ENCODE data around the gene GBP2.
A peak's percentile ranks its signal among the peaks of the same experiment; 100 is the strongest.
"Not testable (repeated sequence)": the region's sequence is repeated elsewhere in the genome, so short reads cannot be mapped to it uniquely, and the experiment has no call there.

Gene GBP2, protein sequence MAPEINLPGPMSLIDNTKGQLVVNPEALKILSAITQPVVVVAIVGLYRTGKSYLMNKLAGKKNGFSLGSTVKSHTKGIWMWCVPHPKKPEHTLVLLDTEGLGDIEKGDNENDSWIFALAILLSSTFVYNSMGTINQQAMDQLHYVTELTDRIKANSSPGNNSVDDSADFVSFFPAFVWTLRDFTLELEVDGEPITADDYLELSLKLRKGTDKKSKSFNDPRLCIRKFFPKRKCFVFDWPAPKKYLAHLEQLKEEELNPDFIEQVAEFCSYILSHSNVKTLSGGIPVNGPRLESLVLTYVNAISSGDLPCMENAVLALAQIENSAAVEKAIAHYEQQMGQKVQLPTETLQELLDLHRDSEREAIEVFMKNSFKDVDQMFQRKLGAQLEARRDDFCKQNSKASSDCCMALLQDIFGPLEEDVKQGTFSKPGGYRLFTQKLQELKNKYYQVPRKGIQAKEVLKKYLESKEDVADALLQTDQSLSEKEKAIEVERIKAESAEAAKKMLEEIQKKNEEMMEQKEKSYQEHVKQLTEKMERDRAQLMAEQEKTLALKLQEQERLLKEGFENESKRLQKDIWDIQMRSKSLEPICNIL

DNA sequence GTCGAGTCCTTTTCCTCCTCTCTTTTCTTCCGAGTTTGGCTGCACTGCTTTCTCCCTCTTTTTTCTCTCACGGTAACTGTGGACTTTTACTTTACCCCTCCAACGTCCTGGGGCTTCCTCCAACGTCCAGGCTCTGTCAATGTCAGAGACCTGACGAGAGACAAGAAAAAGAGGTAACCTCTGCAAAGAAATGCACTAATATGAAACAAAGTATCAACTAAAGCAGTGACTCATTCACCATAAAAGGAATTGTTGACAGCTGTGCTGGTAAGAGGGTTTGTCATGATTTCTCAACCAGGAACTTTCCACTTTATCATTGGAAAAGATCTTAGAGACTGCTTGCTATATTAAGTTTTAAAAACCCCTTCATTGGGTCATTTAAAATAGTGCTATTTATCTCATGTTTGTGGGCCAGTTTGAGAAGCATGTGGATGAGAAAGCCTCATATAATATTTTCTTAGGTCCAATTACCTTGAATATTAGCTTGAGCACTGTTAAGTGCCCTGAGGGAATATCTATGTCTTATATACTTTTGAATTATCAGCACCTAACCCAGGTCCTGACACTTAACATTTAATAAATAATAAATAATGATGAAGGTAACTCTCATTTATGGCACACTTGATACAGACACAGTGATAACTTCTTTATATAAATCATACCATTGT, at the start of gene GBP2:
Gene GBP2, minus strand, starts transcription at position 202 of the 668 bp plus-strand sequence. CDS start 4,148 bp downstream, outside the sequence.
- peak; percentile 43 for DNase-seq

DNA sequence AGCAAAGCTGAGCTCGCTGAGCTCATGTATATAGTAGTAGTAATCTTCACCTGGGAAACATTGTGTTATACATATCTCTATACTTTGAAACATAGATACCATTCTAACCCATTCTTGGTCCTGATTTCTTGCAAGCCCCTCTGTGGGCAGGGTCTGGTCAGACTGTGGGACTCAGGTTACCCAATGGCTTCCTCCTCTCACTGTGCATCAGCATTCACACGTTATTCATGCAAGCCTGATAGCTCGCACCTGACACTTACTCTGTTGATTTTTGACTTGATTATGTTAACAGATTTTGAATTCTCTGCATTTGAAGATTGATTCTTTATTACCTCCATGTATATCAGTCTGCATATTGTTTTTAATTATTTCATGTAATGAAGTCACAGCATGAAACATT, 48.6 kb upstream of the GBP2 start:
- DNase-seq: no peak

DNA sequence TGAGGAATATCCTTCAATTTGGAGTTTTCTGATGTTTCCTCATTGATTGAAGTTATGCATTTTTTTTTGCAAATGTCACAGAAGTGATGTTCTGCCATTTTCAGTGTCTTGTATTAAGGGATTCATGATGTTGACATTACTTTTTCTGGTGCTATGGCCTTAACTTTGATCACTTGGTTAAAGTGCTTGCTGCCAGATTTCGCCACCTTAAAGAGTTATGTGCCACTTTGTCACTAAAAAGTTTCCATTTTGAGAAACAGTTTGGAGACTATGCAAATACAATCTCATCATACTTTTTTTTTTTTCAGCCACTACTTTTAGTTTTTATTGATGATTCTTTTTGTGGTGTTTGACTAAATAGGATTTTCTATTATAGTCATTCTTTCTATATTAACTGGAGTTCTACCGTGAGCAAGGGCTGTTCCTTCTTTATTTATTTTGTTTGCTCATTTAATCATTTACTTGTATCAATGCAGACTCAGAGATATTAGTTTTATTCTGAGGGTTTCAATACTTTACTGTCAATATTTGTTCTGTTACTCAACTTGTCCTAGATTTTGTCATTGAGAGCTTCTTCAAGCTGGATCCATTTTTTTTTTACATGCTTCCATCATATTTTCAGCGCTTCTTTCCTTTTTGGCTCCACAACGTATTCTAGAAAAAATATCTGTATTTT, 46.7 kb upstream of the GBP2 start:
- no peak for DNase-seq

DNA sequence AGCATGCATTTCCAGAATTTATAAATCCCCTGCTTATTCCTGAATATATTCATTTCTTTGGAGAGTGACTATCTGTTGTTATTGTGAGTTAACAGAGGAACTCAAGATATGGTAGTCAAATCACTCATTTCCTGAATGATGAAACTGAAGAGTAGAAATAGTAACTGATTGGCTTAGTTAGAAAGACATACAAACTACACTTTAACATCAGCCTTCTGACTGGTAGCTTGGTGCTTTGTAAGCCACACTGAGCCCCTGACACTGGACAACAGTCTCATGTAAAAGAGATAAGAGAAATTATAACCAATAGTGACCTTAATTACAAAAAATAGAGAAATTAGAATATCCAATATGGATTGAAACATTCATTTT, 45.1 kb upstream of the GBP2 start:
- DNase-seq: no peak

DNA sequence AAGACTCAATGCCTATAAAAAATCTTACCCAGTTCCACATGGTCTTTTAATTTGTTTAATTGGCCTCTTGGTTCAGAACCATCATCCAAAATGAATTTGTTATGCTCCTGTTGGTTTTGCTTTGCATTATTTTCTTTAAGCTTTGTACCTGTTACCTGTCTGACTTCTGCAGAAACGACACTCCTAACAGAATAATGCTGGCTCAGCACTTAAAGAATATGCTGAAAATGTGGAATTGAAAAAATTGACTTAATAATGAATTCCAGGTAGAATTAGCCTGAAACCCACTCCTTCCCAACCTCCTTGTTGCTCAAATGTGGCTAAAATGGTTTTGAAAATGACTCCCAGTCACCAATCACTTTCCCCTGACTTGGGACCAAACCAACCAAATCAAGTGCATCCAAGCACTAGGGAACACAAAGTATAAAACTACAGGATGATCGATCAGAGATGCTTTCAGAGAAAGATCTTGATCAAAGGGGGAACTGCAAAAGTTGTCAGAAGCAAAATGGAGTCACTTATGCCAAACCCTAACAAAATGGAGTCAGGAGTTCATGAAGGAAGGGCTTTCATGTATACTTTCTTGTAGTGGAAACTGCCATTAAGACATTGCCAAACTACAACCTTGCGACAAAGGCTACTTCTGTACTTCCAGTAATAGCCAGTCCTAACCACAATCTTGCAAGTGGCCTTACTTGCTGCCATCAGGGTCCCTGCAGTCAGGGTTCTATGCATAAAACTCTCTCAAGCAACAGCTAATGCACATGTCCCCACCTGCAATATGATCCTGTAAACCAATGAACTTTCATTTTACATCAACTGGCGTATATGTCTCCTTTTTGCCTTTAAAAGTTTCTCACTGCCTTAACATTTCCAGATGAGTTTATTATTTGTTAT, 44.5 kb upstream of the GBP2 start:
- DNase-seq: no peak

DNA sequence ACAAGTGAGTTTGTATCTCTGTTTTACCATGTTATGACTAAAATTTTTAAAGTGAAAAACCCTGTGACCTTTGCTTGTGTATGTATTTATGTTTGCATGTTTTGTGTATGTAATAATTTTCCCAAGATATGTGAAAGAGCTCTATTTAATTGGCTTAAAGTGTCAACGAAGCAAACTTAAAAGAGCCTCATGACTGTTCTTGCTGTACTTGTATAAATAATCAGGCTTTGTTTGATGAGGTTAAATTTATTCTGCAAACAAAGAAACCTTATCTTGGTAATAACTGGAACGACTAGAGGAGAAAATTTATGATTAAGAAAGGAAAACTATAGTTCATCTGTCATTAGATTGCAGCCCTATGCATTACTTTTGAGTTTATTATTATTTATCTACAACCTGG, 43.3 kb upstream of the GBP2 start:
- no peak for DNase-seq

DNA sequence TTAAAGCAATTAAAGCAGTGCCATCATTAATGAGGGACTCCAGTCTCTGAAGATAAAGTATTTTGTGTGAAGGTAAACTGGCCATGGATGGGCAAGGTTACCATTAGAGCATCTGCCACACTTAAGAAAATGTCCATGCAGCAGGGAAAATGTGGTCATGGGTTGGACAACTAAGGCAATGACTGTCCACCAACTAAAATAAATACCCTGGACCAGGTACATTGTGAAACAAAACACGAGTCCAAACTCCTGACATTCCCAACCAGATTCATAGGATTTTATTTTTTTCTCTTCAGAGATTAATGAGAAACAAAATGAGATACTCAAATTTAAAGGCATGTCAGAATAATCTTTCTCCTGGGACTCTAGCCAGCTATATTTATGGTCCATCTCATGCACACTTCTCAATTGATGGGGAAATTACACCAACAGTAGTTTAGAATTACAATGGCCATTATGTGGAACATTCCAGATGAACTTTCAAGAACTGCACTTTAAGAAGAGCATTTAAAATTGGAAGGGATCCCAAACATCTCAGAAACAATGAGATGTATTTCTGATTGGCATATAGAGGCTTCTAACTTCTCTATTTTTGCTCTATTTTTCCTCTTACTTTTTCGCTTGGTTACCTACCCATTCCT, 41.8 kb upstream of the GBP2 start:
- no peak for DNase-seq

DNA sequence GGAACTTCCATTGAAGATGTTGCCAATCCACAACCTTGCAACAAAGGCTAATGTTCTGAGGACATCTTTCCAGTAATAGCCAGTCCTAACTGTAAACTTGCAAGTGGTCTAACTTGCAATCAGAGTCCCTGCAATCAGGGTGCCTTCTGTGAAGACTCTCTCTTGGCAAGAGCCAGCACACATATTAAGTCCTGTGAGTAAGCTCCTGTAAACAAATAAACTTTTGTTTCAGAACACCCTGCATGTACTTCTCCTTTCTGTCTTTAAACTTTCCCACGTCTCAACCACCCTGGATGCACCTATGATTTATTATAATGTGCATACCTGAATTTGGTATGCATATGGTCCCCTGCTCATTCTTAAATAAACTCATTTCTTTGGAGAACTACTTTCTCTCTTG, 40.8 kb upstream of the GBP2 start:
- no peak for DNase-seq

DNA sequence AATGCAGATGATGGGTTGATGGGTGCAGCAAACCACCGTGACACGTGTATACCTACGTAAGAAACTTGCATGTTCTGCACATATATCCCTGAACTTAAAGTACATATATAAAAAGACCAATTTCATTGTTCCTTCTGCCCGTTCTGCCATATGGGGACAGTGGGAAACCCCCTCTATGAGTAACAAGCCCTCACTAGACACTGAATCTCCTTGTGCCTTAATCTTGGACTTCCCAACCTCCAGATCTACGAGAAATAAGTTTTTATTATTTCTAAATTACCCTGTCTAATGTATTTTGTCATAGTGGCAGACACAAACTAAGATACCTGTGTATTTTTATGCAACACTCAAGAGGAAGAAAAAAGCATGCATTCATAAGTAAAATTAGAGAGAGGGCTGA, 39.9 kb upstream of the GBP2 start:
- DNase-seq: no peak

DNA sequence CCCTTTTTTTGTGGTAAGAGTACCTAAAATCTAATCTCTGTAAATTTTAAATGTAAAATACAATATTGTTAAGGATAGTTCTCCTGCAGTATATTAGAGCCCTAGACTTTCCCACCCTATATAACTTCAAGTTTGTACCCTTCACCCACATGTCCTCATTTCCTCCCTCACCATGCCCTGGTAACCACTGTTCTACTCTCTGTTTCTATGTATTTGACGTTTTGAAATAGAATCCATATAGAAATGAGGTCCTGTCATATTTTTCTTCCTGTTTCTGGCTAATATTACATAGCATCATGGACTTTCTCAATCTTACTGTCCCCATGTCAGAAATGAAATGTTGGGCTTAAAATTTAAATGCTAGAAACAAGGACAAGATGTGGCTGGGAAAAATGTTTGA, 25.1 kb upstream of the GBP2 start:
- DNase-seq: no peak

DNA sequence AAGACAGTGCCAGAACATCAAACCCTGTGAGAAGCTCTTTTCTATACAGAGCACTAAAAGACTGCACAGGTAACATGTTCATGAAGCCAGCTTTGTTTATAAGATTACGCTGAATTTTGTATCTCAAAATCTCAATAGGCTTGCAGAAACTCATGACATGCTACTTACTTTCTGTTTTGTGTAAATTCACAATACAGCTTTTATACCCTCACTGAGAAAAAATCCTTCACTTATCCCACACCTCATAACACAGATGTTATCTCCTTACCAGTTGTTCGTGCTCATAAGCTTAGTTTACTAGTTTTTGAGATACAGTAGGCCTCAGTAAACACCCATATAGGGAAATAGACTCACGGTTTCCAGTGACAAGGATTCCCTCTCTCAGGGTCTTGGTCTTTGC, 24.1 kb upstream of the GBP2 start:
- DNase-seq: no peak

DNA sequence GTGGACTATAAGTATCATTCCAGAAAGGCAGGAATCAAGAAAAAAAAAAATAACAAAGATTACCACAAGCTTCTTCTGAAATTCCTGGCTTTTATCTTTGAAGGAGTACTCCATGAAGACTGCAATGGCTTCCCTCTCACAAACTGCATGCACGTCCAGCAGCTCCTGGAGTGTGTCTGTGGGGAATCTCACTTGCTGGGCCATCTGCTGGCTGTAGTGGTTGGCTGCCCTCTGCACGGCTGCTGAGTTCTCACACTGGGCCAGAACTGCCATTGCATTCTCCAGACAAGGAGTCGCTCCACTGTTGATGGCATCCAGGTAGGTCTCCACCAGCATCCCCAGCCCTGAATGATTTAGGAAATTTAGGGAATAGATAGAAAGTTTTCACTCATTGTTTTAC, 23.3 kb upstream of the GBP2 start:
- no peak for DNase-seq

DNA sequence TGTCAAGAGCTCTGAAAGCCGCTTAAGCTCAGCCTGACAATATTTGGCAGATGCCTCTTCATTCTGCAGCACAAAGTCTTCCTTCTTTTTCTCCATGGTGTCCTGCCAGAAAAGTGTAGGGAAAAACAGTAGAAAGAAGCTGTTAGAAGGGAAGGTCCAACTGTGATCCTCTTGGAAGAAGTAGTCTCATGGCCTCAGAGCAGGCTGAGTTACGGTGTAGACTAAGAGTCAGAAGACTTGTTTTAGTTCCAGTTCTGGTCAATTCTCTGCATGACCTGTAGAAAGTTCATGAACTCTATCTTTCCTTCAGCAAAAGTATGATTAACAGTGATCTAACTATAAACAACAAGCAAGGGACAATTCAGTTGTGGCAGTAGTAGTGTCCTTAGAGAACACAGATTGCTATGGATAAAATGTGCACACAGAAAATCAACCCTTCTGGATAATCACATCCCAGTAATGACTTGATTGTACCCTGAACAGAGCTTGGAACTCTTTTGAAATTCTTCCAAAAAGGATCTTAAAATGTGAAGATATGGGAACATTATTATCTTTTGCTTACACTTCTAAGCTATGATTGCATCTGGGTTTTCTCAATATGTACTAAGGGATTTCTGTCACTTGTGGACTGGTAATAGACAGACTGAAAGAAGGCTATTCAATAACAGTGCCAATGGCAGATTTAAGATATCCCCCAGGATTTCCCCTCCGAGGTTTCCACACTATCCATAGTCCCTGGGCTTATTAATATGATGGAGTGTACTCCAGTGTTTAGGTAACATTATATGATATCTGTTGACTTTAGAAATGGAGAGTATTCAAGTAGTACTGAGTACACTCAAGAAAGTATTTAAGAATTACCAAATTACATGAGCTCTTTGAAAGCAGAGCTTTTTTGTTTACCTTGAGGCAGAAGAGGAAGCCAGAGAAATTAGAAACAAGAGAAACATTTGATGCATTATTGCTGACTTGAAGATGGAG, 22.1 kb upstream of the GBP2 start:
- DNase-seq: no peak

DNA sequence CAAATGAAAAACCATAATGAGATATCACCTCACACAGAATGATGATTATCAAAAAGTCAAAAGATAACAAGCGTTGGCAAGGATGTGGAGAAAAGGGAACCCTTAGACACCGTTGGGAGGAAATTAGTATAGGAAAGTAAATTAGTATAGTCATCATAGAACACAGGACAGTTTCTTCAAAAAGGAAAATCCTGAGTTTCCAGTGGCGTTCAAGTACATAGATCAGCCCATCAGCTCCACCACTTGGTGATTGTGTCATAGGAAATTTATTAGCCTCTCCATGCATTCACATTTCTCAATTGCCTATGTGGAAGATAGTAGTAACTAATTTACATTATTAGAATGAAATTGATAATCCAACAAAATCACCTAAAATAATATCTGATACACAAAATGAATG, 20.8 kb upstream of the GBP2 start:
- no peak for DNase-seq

DNA sequence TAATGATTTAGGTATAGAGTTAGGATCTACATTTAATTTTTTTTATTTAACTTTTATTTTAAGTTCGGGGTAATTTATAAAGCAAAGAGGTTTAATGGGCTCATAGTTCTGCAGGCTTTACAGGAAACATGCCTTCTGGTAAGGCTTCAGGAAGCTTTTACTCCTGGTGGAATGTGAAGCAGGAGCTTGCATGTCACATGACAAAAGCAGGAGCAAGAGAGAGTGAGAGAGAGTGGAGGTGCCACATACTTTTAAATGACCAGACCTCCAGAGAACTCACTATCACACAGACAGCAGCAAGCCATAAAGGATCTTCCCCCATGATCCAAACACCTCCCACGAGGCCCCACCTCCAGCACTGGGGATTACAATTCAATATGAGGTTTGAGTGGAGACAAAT, 17.6 kb upstream of the GBP2 start:
- no peak for DNase-seq

DNA sequence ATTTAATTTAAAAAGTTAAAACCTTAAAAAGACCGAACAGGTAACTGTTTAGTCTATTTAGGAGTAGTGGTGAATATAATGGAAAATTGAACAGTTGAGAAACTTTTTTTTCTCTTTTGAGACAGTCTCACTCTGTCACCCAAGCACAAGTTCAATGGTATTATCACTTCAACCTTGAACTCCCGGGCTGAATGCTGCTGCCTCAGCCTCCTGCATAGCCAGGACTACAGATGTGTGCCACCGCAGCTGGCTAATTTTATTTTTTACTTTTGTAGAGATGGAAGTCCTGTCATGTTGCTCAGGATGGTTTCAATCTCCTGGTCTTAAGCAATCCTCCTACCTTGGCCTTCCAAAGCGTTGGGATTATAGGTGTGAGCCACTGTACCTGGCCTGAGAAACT, 16.2 kb upstream of the GBP2 start:
- DNase-seq: no peak

DNA sequence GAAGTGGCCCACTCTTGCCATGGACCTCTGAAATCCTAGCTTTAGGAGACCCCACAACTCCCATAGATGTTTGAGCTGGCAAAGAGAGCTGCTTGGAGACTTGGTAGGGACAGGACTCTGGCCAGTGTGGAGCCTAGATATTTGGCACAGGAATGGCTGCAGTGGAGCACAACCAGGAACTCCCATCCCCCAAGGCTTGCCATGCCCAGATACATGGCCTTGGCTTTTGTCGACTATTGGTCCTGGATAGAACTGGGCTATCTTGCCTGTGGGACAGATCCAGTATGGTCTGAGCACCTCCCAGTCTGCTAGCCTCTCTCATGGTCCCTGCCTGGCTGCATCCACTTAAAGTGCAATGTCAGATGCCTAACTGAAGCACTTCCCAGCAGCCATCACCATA, 7.8 kb upstream of the GBP2 start:
- DNase-seq: no peak

DNA sequence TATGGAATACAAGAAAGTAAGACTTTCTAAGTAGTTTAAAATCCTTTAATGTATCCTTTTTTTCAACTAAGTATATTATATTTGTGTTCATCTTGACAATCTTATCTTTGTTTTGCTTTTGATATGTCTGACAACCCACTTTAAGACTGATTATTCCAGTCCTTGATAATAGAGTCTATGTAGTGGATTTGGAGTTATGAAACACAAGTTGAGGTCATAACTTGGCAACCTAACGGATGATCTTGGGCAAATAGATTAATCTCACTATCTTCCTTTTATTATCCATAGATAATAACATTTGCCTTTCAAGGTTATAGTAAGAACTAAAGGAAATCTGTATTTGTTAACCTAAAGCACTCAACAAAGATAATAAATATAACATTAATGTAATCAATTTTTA, 4.8 kb upstream of the GBP2 start:
- DNase-seq: no peak

DNA sequence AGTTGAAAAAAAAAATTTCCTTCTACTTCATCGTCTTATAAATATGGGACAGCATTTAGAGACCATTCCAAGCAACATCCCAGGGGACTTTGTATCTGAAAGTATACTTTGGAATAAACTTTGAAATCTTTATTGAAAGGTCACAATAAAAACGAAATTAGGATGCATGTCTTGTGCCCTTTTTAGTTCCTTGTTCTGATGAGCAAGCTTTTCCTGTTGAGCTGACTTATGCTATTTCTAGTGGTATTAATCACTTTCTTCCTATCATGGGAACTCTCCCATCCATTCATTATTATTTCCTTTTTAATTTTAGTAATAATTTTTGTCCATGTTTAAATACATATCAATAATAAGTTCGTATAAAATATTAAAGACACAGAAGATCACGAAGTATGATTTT, 4.0 kb upstream of the GBP2 start:
- DNase-seq: no peak

DNA sequence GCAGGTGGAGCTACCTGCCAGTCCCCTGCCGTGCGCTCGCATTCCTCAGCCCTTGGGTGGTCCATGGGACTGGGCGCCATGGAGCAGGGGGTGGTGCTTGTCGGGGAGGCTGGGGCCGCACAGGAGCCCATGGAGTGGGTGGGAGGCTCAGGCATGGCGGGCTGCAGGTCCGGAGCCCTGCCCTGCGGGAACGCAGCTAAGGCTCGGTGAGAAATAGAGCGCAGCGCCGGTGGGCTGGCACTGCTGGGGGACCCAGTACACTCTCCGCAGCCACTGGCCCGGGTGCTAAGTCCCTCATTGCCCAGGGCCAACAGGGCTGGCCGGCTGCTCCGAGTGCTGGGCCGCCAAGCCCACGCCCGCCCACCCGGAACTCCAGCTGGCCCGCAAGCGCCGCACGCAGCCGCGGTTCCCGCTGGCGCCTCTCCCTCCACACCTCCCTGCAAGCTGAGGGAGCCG, 2.1 kb upstream of the GBP2 start:
- DNase-seq: not testable (repeated sequence)
